CD4-positive, CD25-positive, alpha-beta regulatory T cell (primary cell): ENCODE measurements around the gene MARCHF9. TPM values are rescaled to one million over a fixed set of nuclear protein-coding genes. Genes with fewer than 3 reads are reported as not detected.

Experiments
- ATAC-seq, 2 donors: fragments of 150-1000 bp; cut with Tn5 transposase; one replicate each; pipeline ENCODE4 v1.10.0; 2021; ENCODE audit warnings: low read depth in 2 of 2, moderate number of reproducible peaks in 2 of 2, moderate library complexity in 1 of 2
- DNase-seq, 3 donors: peaks; one replicate each; pipeline versions ENCODE4 v3.0.0 to v3.0.0-alpha.2; 2012 to 2022; ENCODE audit warnings: mixed read lengths in 1 of 3
- H3K27ac ChIP-seq: one replicate; pipeline ENCODE4 v1.7.0; 2013; ENCODE audit warnings: mild to moderate bottlenecking, low read length; ENCODE audit not compliant: insufficient read depth, poor library complexity, severe bottlenecking
- H3K27me3 ChIP-seq: one replicate; pipeline ENCODE4 v1.7.0; 2013; ENCODE audit warnings: low read length; ENCODE audit not compliant: control insufficient read depth, insufficient read depth
- H3K36me3 ChIP-seq: one replicate; pipeline ENCODE4 v1.7.0; 2013; ENCODE audit warnings: mild to moderate bottlenecking, low read length, moderate library complexity; ENCODE audit not compliant: control insufficient read depth, insufficient read depth
- H3K4me1 ChIP-seq: 2 replicates; pipeline ENCODE4 v1.7.0; 2013; ENCODE audit warnings: mild to moderate bottlenecking, low read length; ENCODE audit not compliant: insufficient read depth, control insufficient read depth, poor library complexity, severe bottlenecking
- H3K4me3 ChIP-seq: one replicate; pipeline ENCODE4 v1.7.0; 2013; ENCODE audit warnings: low read depth, mild to moderate bottlenecking, low read length, moderate library complexity
- H3K9me3 ChIP-seq, 2 experiments: 1 replicate in 1 of 2; 2 replicates in 1 of 2; pipeline ENCODE4 v1.7.0; 2013; ENCODE audit warnings: low read length in 2 of 2, mild to moderate bottlenecking in 1 of 2, moderate library complexity in 1 of 2; ENCODE audit not compliant: control insufficient read depth in 2 of 2
- H3K27ac Mint-ChIP-seq, 3 donors: one replicate each; pipeline ENCODE4 v1.8.0; 2020 to 2022; ENCODE audit warnings: mild to moderate bottlenecking in 3 of 3, mixed read lengths in 3 of 3, moderate library complexity in 2 of 3
- H3K27me3 Mint-ChIP-seq: one replicate; pipeline ENCODE4 v1.8.0; 2022; ENCODE audit warnings: mild to moderate bottlenecking, mixed read lengths
- H3K36me3 Mint-ChIP-seq: one replicate; pipeline ENCODE4 v1.8.0; 2020; ENCODE audit warnings: mixed read lengths
- H3K4me1 Mint-ChIP-seq, 4 donors: one replicate each; pipeline ENCODE4 v1.8.0; 2020 to 2022; ENCODE audit warnings: mixed read lengths in 4 of 4, mild to moderate bottlenecking in 1 of 4
- H3K4me3 Mint-ChIP-seq, 4 donors: one replicate each; pipeline ENCODE4 v1.8.0; 2020 to 2022; ENCODE audit warnings: mild to moderate bottlenecking in 4 of 4, mixed read lengths in 4 of 4, moderate library complexity in 3 of 4
- H3K9me3 Mint-ChIP-seq, 7 donors: one replicate each; pipeline ENCODE4 v1.8.0; 2020 to 2022; ENCODE audit warnings: mixed read lengths in 7 of 7, mild to moderate bottlenecking in 3 of 7, moderate library complexity in 2 of 7
- polyA plus RNA-seq, 4 donors: library from polyadenylated mRNA; unstranded; fragments of 300-500 nt; fragmentation: Illumina TruSeq; gene quantifications; one replicate each; pipeline ENCODE4 v1.2.3, GENCODE V29; 2021
- total RNA-seq: library from RNA; stranded (reverse); gene quantifications from one replicate; pipeline ENCODE4 v1.2.3, GENCODE V29; 2022

The MARCHF9 gene
- total and polyA plus RNA-seq, 5 donors from 2014 or later = 2.2 to 35.4 (median 4.1) TPM

DNA sequence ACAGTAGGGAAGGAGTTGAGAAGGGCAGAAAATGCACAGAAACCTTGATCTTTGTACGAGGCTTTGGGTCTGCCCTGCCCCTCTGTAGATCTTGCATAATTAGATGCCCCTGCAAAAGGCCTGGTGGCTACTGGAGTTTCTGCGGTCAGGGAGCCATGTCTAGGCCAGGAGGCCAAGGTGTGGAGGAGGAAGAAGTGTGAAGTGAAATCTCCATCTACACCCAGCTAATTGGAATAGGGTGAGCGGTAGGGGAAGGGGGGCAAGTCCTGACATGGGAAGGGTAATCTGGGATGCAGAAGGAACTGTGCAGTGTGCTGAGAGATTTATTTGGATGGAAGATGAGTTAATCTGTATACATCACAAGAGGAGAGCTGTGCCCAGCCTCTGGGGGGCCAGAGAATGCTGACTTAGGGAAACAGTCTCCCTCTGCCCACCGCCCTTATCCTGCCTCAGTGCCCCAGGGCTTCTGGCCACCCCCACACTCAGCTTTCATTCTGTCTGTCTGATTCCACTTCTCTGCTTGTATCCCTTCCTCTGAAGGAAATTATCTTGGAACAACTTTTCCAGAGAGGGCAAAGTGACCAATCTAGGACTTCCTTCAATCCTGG, 6.6 kb downstream of the MARCHF9 start:
- peaks cover 16% of the 10 kb centered on the region for H3K27me3 ChIP-seq
- no peaks in the 10 kb centered on the region for H3K9me3 ChIP-seq
- ATAC-seq = no peak
- H3K4me3 ChIP-seq = no peak overlapping the region
- Mint-ChIP-seq H3K9me3 (no peaks in the 10 kb centered on the region), H3K4me1 (peaks cover 9 to 51% (median 29%) of the 10 kb centered on the region in 4 donors), H3K36me3 (peaks cover 11% of the 10 kb centered on the region), H3K4me3 (peak overlapping the region in 1 of 4 donors; percentile 8), H3K27ac (no peak overlapping the region), H3K27me3 (peaks cover 24% of the 10 kb centered on the region)
- peaks cover 29% of the 10 kb centered on the region for H3K4me1 ChIP-seq
- no peak overlapping the region for H3K27ac ChIP-seq
- DNase-seq = no peak
- peaks cover 21% of the 10 kb centered on the region for H3K36me3 ChIP-seq

DNA sequence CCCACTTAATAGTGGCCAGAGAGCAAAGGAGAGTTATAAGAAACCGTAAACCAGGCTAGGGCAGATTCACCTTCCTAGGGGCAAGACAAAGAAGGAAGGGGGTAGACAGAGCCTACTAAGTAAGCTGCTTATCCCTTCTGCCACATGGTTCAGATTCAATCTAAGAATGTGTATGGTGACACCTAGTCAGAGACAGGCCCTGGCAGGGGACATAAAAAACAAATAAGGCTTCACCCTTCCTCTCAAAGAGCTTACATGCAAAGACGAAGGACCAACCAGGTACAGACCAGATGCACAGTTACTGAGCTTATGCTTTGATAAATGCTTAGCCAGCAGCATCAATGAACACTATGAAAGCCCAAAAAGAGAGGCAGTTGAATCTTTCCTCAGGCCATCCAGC, 7.6 kb downstream of the MARCHF9 start:
- Mint-ChIP-seq H3K36me3 (peaks cover 11% of the 10 kb centered on the region), H3K27me3 (peaks cover 29% of the 10 kb centered on the region), H3K4me1 (peaks cover 5 to 49% (median 26%) of the 10 kb centered on the region in 4 donors), H3K27ac (no peak overlapping the region), H3K9me3 (no peaks in the 10 kb centered on the region), H3K4me3 (peak overlapping the region in 1 of 4 donors; percentile 51)
- Histone ChIP-seq H3K36me3 (peaks cover 21% of the 10 kb centered on the region), H3K4me1 (peaks cover 25% of the 10 kb centered on the region), H3K9me3 (no peaks in the 10 kb centered on the region), H3K27me3 (peaks cover 22% of the 10 kb centered on the region), H3K4me3 (no peak overlapping the region), H3K27ac (no peak overlapping the region)
- DNase-seq (no peak), ATAC-seq (no peak)

DNA sequence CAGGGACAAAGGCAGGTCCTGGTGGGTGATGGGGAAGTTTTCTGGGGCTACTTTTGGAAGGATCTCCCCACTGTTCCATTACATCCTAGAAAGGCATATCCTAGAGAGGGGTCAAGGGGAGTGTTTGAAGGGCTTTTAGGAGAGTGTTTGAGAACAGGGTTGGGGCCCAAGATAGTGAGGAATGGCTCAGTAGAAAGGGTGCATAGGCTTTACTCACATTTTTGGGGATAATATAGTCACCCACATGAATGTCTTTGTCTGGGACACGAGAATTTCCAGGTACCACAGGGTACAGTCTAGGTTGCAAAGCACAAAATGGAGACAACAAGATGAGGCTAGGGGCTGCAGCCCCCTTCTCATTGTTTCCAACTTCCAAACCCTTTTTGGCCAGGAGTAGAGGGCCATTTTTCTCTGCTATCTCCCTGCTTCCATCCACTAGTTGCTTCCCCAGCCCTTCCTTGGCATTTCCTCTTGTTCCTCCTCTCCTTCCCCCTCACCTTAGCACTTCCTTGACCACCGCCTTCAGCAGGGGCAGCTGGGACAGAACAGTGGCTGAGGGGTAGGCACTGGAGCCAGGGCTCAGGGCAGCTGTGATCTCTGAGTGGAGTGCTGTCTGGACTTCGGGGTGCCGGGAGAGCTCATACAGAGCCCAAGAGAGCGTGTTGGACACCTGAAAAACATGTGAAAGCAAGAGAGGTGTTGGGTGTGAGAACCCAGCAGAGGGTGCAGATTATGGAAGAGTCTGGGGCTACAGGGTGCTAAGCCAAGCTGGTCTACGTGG, 9.2 kb downstream of the MARCHF9 start:
- no peak for ATAC-seq
- DNase-seq = no peak
- Mint-ChIP-seq H3K27me3 (peaks cover 29% of the 10 kb centered on the region), H3K4me1 (peaks cover 5 to 42% (median 25%) of the 10 kb centered on the region in 4 donors), H3K4me3 (peak overlapping the region; percentile 80 to 94 (median 84)), H3K9me3 (no peaks in the 10 kb centered on the region), H3K36me3 (peaks cover 8% of the 10 kb centered on the region), H3K27ac (no peak overlapping the region)
- H3K27me3 ChIP-seq = peaks cover 22% of the 10 kb centered on the region
- H3K4me1 ChIP-seq = peaks cover 25% of the 10 kb centered on the region
- no peaks in the 10 kb centered on the region for H3K9me3 ChIP-seq
- H3K4me3 ChIP-seq = no peak overlapping the region
- H3K27ac ChIP-seq = no peak overlapping the region
- peaks cover 5% of the 10 kb centered on the region for H3K36me3 ChIP-seq

DNA sequence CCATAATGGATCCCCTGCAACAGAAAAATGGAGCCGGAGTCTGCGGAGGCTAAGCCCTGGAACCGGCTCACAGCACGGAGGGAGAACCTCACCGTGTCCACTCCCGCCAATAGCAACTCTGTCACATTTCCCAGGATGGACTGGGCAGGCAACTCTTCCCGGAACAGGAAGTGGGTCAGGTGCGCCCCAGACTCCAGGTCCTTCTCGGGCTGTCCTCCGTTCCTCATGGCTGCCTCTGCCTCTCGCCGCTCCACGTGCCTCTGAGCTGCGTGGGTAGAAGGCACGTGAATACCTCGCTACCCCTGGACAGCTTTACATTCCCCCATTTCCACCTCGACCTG, 9.7 kb downstream of the MARCHF9 start:
- Histone ChIP-seq H3K4me1 (peaks cover 25% of the 10 kb centered on the region), H3K27ac (no peak overlapping the region), H3K9me3 (no peaks in the 10 kb centered on the region), H3K27me3 (peaks cover 22% of the 10 kb centered on the region), H3K36me3 (no peaks in the 10 kb centered on the region), H3K4me3 (peak overlapping the region; percentile 55)
- peaks cover 6% of the 10 kb centered on the region for H3K36me3 Mint-ChIP-seq
- H3K27me3 Mint-ChIP-seq = peaks cover 29% of the 10 kb centered on the region
- peak overlapping the region; percentile 80 to 94 (median 84) for H3K4me3 Mint-ChIP-seq
- DNase-seq (no peak), ATAC-seq (no peak)
- no peaks in the 10 kb centered on the region for H3K9me3 Mint-ChIP-seq
- peaks cover 5 to 36% (median 20%) of the 10 kb centered on the region in 4 donors for H3K4me1 Mint-ChIP-seq
- H3K27ac Mint-ChIP-seq = no peak overlapping the region

DNA sequence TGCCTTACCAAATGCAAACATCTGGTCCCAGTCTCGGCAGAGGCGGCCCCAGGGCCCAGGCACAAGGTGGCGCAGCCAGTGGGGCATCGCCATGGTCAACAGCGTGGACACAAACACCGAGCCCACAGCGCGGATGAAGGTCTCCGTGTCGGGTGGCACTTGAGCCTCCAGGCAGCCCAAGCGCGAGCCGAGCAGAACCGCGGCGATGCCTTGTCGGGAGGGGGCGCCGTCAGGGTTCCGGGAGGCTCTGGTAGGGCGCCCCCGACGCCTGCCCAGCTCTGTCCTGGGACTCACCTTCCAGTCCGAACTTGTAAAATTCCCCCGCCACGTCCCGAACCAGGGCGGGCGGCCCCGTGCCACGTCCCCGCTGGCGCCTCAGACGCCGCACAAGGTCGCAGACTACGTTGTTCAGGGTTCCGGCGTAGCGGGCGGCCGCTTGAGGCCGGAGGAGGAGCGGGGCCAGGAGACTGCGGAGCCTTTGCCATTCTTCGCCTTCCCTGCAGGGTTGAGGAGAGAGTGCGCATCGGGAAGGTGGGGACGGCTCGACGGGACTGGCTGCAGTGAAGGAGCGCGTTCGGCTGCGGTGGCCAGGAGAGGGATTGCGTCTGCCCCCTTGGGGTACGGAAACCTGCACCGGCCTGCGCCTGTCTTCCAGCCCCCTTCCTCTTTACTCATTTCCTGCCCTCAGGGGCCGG, 10.2 kb downstream of the MARCHF9 start:
- peak overlapping the region; percentile 55 for H3K4me3 ChIP-seq
- Mint-ChIP-seq H3K9me3 (no peaks in the 10 kb centered on the region), H3K4me1 (peaks cover 5 to 31% (median 16%) of the 10 kb centered on the region in 4 donors), H3K27me3 (peaks cover 29% of the 10 kb centered on the region), H3K27ac (peak overlapping the region in 1 of 3 donors; percentile 36), H3K36me3 (peaks cover 11% of the 10 kb centered on the region), H3K4me3 (peak overlapping the region; percentile 80 to 94 (median 86))
- DNase-seq (peak in 2 of 3 donors; percentile 26 to 56), ATAC-seq (peak; percentile 63 to 67)
- H3K4me1 ChIP-seq = peaks cover 25% of the 10 kb centered on the region
- no peaks in the 10 kb centered on the region for H3K9me3 ChIP-seq
- peaks cover 22% of the 10 kb centered on the region for H3K27me3 ChIP-seq
- H3K36me3 ChIP-seq = no peaks in the 10 kb centered on the region
- H3K27ac ChIP-seq = no peak overlapping the region

DNA sequence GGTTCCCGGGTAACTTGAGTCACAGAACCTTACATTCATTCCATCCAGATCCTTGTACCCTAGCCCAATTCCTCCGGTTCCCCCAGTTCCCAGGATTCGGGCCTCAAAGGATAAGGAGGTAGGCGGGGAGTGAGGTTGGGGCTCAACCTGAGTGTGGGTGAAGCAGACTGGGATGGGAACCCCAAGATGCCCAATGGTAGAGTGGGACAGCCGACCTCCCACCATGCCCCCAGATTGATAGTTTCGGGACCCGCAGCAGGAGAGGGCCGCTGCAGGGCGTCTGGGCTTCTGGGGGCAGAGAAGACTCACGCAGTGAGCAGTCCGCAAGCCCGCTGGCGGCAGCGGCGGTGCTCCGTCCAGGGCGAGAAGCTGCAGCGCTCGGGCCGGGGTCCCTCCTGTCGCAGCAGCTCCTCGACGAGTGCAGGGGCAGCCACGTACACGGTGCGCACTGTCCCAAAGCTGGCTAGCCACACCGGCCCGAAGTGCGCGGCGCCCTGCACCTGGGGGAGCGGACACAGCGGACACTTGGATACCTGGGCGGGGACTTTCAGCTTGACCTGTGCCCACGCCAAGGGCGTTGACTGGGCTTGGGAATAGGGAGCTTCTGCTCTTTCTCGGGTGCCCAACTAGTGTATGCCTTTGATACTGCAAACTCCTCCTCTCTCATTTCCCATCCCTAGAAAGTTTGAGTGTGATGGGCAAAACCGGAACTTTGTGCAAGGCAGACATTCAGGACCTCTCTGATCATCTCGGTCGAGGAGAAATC, 11.0 kb downstream of the MARCHF9 start:
- H3K4me1 Mint-ChIP-seq = peaks cover 5 to 34% (median 16%) of the 10 kb centered on the region in 4 donors
- ATAC-seq (peak; percentile 11), DNase-seq (no peak)
- H3K36me3 Mint-ChIP-seq = peaks cover 15% of the 10 kb centered on the region
- Histone ChIP-seq H3K4me1 (peaks cover 25% of the 10 kb centered on the region), H3K9me3 (no peaks in the 10 kb centered on the region), H3K4me3 (peak overlapping the region; percentile 62), H3K27me3 (peaks cover 22% of the 10 kb centered on the region), H3K27ac (no peak overlapping the region), H3K36me3 (no peaks in the 10 kb centered on the region)
- no peaks in the 10 kb centered on the region for H3K9me3 Mint-ChIP-seq
- H3K27me3 Mint-ChIP-seq = peaks cover 29% of the 10 kb centered on the region
- peak overlapping the region in 1 of 3 donors; percentile 36 for H3K27ac Mint-ChIP-seq
- peak overlapping the region; percentile 80 to 94 (median 86) for H3K4me3 Mint-ChIP-seq
